Heart right ventricle (tissue), 16 donors: ENCODE results near the gene SLC12A8. TPM values are rescaled to one million over a fixed set of nuclear protein-coding genes. Genes with fewer than 3 reads are reported as not detected.
A peak's percentile ranks its signal among the peaks of the same experiment; 100 is the strongest.

ENCODE experiments used
- ATAC-seq, 8 donors: fragments of 200-7000 bp; cut with Tn5 transposase; one replicate each; pipeline ENCODE4 v1.9.1; 2020; ENCODE audit warnings: mild to moderate bottlenecking in 8 of 8, moderate library complexity in 8 of 8, moderate number of reproducible peaks in 1 of 8
- DNase-seq, 2 donors: peaks; one replicate each; pipeline ENCODE4 v3.0.0-alpha.2; 2020
- H3K27ac ChIP-seq, 10 donors: fragments of 200-600 bp; sonication (generic) in 2 of 10; one replicate each; pipeline versions ENCODE4 v1.5.0 to v1.8.0; 2020 to 2022; ENCODE audit warnings: mild to moderate bottlenecking in 3 of 10
- H3K27me3 ChIP-seq, 7 donors: fragments of 200-600 bp; one replicate each; pipeline ENCODE4 v1.8.0; 2021 to 2022; ENCODE audit warnings: mild to moderate bottlenecking in 2 of 7
- H3K36me3 ChIP-seq, 9 donors: fragments of 200-600 bp; sonication (generic) in 1 of 9; one replicate each; pipeline versions ENCODE4 v1.5.0 to v1.8.0; 2020 to 2022; ENCODE audit warnings: mild to moderate bottlenecking in 2 of 9
- H3K4me1 ChIP-seq, 9 donors: fragments of 200-600 bp; sonication (generic) in 1 of 9; one replicate each; pipeline versions ENCODE4 v1.5.0 to v1.8.0; 2020 to 2022; ENCODE audit warnings: mild to moderate bottlenecking in 4 of 9
- H3K4me3 ChIP-seq, 10 donors: fragments of 200-600 bp; sonication (generic) in 2 of 10; one replicate each; pipeline versions ENCODE4 v1.5.0 to v1.8.0; 2020 to 2022; ENCODE audit warnings: mild to moderate bottlenecking in 7 of 10, moderate library complexity in 2 of 10
- H3K9me3 ChIP-seq, 11 donors: fragments of 200-600 bp in 10 of 11; sonication (generic) in 2 of 11; one replicate each; pipeline versions ENCODE4 v1.5.0 to v1.8.0; 2013 to 2022; ENCODE audit warnings: mild to moderate bottlenecking in 2 of 11, control low read depth in 1 of 11, moderate library complexity in 1 of 11
- CTCF ChIP-seq, 9 donors: fragments of 200-600 bp; sonication (generic) in 2 of 9; IDR thresholded peaks; one replicate each; pipeline versions ENCODE4 v1.5.0 to v1.8.0; 2021 to 2022; ENCODE audit warnings: antibody characterized with exemption in 9 of 9, mild to moderate bottlenecking in 5 of 9, moderate library complexity in 1 of 9
- WGBS, 2 donors: extraction: QIAGEN DNeasy Blood & Tissue Kit; methylation state at CpG; one replicate each; pipeline ENCODE4 v1.1.7; 2013; ENCODE audit warnings: inconsistent platforms in 1 of 2; 5-methylcytosine and 5-hydroxymethylcytosine counted together
- intact Hi-C, 10 donors: fragments of 100-400 bp; cut with DNase I; formaldehyde crosslinking; loops; one replicate each; pipeline versions ENCODE4 v1.11.1 to v1.14.2; 2022
- polyA plus RNA-seq, 2 donors: library from polyadenylated mRNA; stranded (reverse); fragments of 200-250 nt; gene quantifications; one replicate each; pipeline ENCODE4 v1.2.3, GENCODE V29; 2013
- total RNA-seq, 10 donors: library from RNA; stranded (reverse); fragmentation: NEBNext Ultra II Directional in 3 of 10; extraction: Animal tissue kit (Norgen Biotek cat#: 25700) in 3 of 10; gene quantifications; one replicate each; pipeline versions ENCODE4 v1.2.1 to v1.2.4, GENCODE V29; 2021 to 2023
- donor health status: Arrhythmogenic right ventricular cardiomyopathy.
- donor health status: ischemic (EF 13 %, LVEDD 7.1; RV severe dilation, severe dysfunction).
- donor health status: healthy with polysubstance abuse.
- donor health status: DM: no; HTN: yes; CAD: no.
- donor health status: DM: no; HTN: no; CAD: no.
- donor health status: ischemic (EF 25% LVEDD 6.9; RV normal size, moderate dysfunction).
- donor health status: ischemic (EF 25% LVEDD 5.7; RV mildly dilated, moderate dysfunction).
- donor health status: healthy.
- donor health status: DM: yes; HTN: yes; CAD: no.
- donor health status: Ischemic cardiomyopathy.
- donor health status: ischemic (EF 35%, LVEDD 5.7; RV mildly dilated, moderate dysfunction).
- donor health status: nonischemic (EF 11% LVEDD 7.7; RV severe dilation, severe dysfunction).
- donor health status: DM: yes; HTN: yes; CAD: no.
- donor health status: PGD.
- donor health status: ischemic (EF 29% LVEDD 5.4; RV normal size, mild dysfunction).
- donor health status: nonischemic (EF 23%, LVEDD 6.1; RV moderate dilation, normal function).

SLC12A8 gene
- total and polyA plus RNA-seq, 12 donors = 0.09 to 0.88 (median 0.40) TPM; not detected in 1

- DNase-seq = no peak
- no peak for ATAC-seq
- no peak for TF ChIP-seq CTCF (IDR thresholded peaks at IDR 0.05)
- Histone ChIP-seq H3K4me3 (no peak overlapping the region), H3K27me3 (no peaks in the 10 kb centered on the region), H3K27ac (peak overlapping the region in 7 of 10 donors; percentile 84 to 99 (median 94)), H3K9me3 (no peaks in the 10 kb centered on the region), H3K36me3 (peaks cover 0 to 44% (median 0%) of the 10 kb centered on the region in 9 donors), H3K4me1 (peaks cover 68 to 100% (median 97%) of the 10 kb centered on the region in 9 donors)
- intact Hi-C loops = loop anchor here in 2 of 10 donors (5.0 to 10.0 kb wide), 2 partner anchors 44 to 271 kb away; no protein-coding TSS in a partner anchor
- WGBS, 2 donors = 36 to 37% methylated on average over 2 of the region's 2 CpGs
Measured at GRCh38 chr3:125045965-125046364, 166.6 kb downstream of the SLC12A8 start.

GRCh38 chr3:125045194-125045593 lies 167.4 kb downstream of the SLC12A8 start:
- no peak for ATAC-seq
- H3K4me3 ChIP-seq = no peak overlapping the region
- no peaks in the 10 kb centered on the region for H3K27me3 ChIP-seq
- TF ChIP-seq CTCF (IDR thresholded peaks at IDR 0.05) = no peak
- H3K27ac ChIP-seq = peak overlapping the region; percentile 79 to 99 (median 92)
- H3K4me1 ChIP-seq = peaks cover 66 to 100% (median 97%) of the 10 kb centered on the region in 9 donors
- DNase-seq = no peak
- intact Hi-C loops = loop anchor here in 2 of 10 donors (5.0 to 10.0 kb wide), 2 partner anchors 43 to 270 kb away; no protein-coding TSS in a partner anchor
- 48 to 54% methylated on average over 5 of the region's 5 CpGs for WGBS, 2 donors
- peaks cover 0 to 37% (median 0%) of the 10 kb centered on the region in 9 donors for H3K36me3 ChIP-seq
- H3K9me3 ChIP-seq = no peaks in the 10 kb centered on the region

GRCh38 chr3:125043599-125044151 lies 168.9 kb downstream of the SLC12A8 start:
- intact Hi-C loops = loop anchor here in 2 of 10 donors (5.0 to 10.0 kb wide), 3 partner anchors 99 to 269 kb away; no protein-coding TSS in a partner anchor
- peak; percentile 60 to 79 (median 70) for ATAC-seq
- WGBS, 2 donors = 21 to 24% methylated on average over 20 of the region's 20 CpGs
- H3K4me3 ChIP-seq = peak overlapping the region in 6 of 10 donors; percentile 6 to 37 (median 28)
- DNase-seq = peak; percentile 67 to 70
- TF ChIP-seq CTCF (IDR thresholded peaks at IDR 0.05) = no peak
- H3K9me3 ChIP-seq = no peaks in the 10 kb centered on the region
- H3K27me3 ChIP-seq = no peaks in the 10 kb centered on the region
- H3K36me3 ChIP-seq = peaks cover 0 to 23% (median 0%) of the 10 kb centered on the region in 9 donors
- H3K4me1 ChIP-seq = peaks cover 63 to 100% (median 97%) of the 10 kb centered on the region in 9 donors
- H3K27ac ChIP-seq = peak overlapping the region; percentile 79 to 99 (median 92)

- 11% methylated on average over 17 of the region's 17 CpGs for WGBS, 2 donors
- TF ChIP-seq CTCF (IDR thresholded peaks at IDR 0.05) = no peak
- peaks cover 0 to 15% (median 0%) of the 10 kb centered on the region in 9 donors for H3K36me3 ChIP-seq
- no peaks in the 10 kb centered on the region for H3K27me3 ChIP-seq
- H3K4me1 ChIP-seq = peaks cover 63 to 100% (median 97%) of the 10 kb centered on the region in 9 donors
- peak overlapping the region in 6 of 10 donors; percentile 10 to 37 (median 28) for H3K4me3 ChIP-seq
- H3K27ac ChIP-seq = peak overlapping the region; percentile 79 to 99 (median 92)
- peak; percentile 71 to 75 for DNase-seq
- intact Hi-C loops = loop anchor here in 2 of 10 donors (5.0 to 10.0 kb wide), 3 partner anchors 99 to 268 kb away; no protein-coding TSS in a partner anchor
- ATAC-seq = peak; percentile 64 to 83 (median 76)
- no peaks in the 10 kb centered on the region for H3K9me3 ChIP-seq
Measured at GRCh38 chr3:125042725-125043406, 169.7 kb downstream of the SLC12A8 start.
